KOPT-K1 (cell line): ENCODE data around the gene GRAPL.
"Not testable (repeated sequence)": the region's sequence is repeated elsewhere in the genome, so short reads cannot be mapped to it uniquely, and the experiment has no call there.

Experiments used
- H3K27ac ChIP-seq: fragments of 200-600 bp; sonication (generic); 2 replicates; pipeline ENCODE4 v1.5.1; 2016; ENCODE audit warnings: antibody characterized with exemption, mild to moderate bottlenecking, low read depth, low read length; ENCODE audit not compliant: poor library complexity, severe bottlenecking
- H3K36me3 ChIP-seq: fragments of 200-600 bp; sonication (generic); 2 replicates; pipeline ENCODE4 v1.5.1; 2017; ENCODE audit warnings: antibody characterized with exemption, mild to moderate bottlenecking, low read length, moderate library complexity; ENCODE audit not compliant: insufficient read depth
- H3K9me3 ChIP-seq: fragments of 200-600 bp; sonication (generic); 2 replicates; pipeline ENCODE4 v1.5.1; 2017; ENCODE audit warnings: antibody characterized with exemption, low read length, mild to moderate bottlenecking; ENCODE audit not compliant: insufficient read depth, poor library complexity, severe bottlenecking

The GRAPL gene

GRCh38 chr17:19129500-19129899, 2.1 kb downstream of the GRAPL start:
- not testable (repeated sequence) for H3K27ac ChIP-seq, H3K9me3 ChIP-seq, H3K36me3 ChIP-seq

GRCh38 chr17:19131108-19131507, 3.7 kb downstream of the GRAPL start:
- H3K36me3 ChIP-seq, H3K27ac ChIP-seq, H3K9me3 ChIP-seq: not testable (repeated sequence)

DNA sequence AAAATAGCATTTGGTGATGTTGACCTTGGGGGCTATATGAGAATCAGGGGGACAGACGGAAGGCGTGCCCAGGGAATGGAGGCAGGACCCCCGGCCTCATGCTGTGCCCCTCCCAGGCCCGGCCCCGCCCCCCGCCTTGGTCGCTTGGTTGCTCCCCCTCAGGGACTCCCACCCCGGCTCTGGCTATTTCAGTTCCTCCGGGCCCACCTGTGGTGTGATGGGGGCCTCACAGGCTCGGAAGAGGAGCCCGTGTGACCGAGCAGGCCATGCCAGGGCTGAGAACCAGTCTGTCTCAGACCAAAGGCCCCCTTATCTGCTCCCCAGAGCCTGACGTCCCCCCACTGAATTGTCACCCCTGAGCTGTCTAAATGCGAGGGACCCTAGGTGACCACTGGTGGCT, 4.4 kb downstream of the GRAPL start:
- not testable (repeated sequence) for H3K27ac ChIP-seq, H3K9me3 ChIP-seq, H3K36me3 ChIP-seq

GRCh38 chr17:19133793-19134192, 6.4 kb downstream of the GRAPL start:
- H3K36me3 ChIP-seq, H3K9me3 ChIP-seq: not testable (repeated sequence)
- H3K27ac ChIP-seq = peak overlapping the region; percentile 36

DNA sequence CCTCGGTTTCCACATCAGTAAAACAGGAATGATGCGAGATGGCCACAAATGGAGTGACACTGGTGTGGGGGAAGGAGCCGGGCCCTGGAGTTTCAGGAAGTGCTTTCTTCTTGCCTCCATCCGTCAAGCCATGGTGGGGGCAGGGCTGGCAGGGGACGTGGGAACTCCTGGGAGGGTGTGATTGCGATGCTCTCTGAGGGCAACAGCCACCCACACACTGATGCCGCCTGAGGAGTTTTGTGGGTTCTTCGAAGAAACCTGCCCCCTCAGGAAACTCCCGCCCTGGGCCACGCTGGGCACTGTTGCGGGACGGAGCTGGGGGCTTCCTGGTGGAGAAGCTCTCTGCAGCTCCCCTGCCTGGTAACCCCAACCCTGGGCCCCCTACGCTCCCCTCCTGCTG, 8.0 kb downstream of the GRAPL start:
- H3K27ac ChIP-seq, H3K9me3 ChIP-seq, H3K36me3 ChIP-seq: not testable (repeated sequence)

- H3K27ac ChIP-seq, H3K36me3 ChIP-seq: not testable (repeated sequence)
These were observed 8.7 kb downstream of the GRAPL start for GRCh38 chr17:19136138-19136537.

GRCh38 chr17:19136605-19137004, 9.2 kb downstream of the GRAPL start:
- not testable (repeated sequence) for H3K27ac ChIP-seq, H3K9me3 ChIP-seq, H3K36me3 ChIP-seq

More at GRCh38 chr17:19136138-19136537, 8.7 kb downstream of the GRAPL start:
- H3K9me3 ChIP-seq = not testable (repeated sequence)

DNA sequence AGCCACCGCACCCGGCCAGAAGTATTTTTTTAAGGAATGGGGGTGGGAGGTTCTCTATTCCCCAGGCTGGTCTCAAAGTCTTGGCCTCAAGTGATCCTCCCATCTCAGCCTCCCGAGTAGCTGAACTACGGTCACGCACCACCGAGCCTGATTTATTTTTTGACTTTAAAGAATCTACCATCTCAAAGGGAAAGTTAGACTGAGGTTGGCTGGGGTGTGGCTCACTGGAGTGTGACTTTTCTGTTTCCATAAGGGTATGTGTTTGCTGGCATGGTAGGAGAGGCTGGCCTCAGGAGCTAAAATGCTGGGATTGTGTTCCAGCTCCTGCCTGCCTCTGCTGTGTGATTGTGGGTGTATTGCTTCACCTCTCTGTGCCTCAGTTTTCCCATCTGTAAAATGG, 10.6 kb downstream of the GRAPL start:
- H3K9me3 ChIP-seq, H3K27ac ChIP-seq, H3K36me3 ChIP-seq: not testable (repeated sequence)

DNA sequence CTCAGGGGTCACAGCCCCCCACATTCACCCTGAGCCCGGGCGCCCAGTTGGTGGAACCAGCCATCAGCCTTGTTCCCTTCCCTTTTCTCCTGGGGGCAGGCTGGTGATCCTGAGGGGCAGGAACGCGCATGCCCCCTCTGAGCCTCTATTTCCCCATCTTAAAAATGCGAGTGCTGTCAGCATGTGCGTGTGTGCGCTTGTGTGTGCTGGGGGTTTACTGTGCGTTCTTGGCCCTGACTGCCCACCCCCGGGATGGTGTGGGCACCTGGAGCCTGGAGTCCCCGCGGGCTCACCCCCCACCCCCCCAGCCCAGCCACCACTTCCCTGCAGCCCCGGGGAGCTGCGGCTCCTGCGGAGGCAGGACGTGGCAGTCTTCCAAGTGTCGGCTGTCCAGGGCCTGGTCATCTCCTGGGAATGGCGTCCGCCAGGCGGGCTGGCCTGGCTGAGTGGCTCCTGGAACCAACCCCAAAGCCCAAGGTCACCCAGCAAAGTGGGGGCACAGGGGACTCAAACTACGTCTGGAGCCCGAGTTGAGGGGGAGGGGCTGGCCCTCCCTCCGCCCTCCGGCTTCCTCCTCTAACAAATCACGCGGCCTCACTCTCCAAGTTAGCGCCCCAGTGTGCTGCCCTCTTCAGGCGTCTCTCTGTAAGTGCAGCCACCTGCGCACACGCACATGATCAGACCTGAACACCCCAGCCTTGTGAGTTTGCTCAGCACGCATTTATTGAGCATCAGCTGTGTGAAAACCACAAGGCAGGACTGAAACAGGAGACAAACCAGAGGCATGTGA, 14.2 kb downstream of the GRAPL start:
- H3K9me3 ChIP-seq, H3K36me3 ChIP-seq, H3K27ac ChIP-seq: not testable (repeated sequence)

- not testable (repeated sequence) for H3K36me3 ChIP-seq, H3K27ac ChIP-seq, H3K9me3 ChIP-seq
These were observed 15.0 kb downstream of the GRAPL start for GRCh38 chr17:19142419-19142818.

GRCh38 chr17:19143097-19143777, 15.8 kb downstream of the GRAPL start:
- not testable (repeated sequence) for H3K27ac ChIP-seq, H3K9me3 ChIP-seq, H3K36me3 ChIP-seq

- not testable (repeated sequence) for H3K9me3 ChIP-seq, H3K27ac ChIP-seq, H3K36me3 ChIP-seq
These were observed 17.0 kb downstream of the GRAPL start for GRCh38 chr17:19144373-19144772.

- not testable (repeated sequence) for H3K36me3 ChIP-seq, H3K27ac ChIP-seq, H3K9me3 ChIP-seq
These were observed 18.1 kb downstream of the GRAPL start for GRCh38 chr17:19145471-19145870.

DNA sequence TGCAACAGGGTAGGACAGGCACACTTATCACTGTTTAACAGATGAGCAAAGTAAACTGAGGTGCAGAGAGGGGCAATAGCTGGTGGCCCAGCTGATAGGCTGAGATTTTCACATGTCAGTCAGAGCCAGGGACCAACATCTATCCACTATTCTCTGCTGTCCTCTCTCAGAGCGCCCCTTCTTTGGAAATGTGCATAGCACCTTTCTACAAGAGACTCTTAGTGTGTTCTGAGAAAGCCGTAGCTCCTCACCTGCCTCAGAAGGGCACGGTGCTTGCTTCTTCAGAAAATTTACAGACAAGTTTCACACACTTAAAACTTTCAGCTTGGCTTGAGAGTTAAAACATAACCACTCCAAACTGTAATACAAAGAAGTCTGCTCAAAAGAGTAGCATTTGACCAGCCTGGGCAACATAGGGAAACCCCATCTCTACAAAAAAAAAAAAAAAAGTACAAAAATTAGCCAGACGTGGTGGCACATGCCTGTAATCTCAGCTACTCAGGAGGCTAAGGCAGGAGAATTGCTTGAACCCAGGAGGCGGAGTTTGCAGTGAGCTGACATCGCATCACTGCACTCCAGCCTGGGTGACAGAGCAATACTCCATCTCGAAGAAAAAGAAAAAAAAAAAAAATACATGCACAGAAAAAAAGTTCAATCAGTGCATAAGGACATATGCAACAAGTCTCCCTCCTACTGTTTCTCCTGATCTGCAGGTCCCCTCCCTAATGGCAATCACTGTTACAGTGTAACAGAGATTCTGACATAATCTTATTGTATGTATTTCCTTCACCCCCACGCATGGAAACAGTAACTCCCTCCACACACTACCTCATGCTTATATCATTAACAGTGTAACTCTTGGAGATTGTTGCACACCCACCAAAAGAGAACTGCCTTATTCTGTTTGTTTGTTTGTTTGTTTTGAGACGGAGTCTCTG, 23.6 kb downstream of the GRAPL start:
- H3K27ac ChIP-seq, H3K36me3 ChIP-seq, H3K9me3 ChIP-seq: not testable (repeated sequence)

DNA sequence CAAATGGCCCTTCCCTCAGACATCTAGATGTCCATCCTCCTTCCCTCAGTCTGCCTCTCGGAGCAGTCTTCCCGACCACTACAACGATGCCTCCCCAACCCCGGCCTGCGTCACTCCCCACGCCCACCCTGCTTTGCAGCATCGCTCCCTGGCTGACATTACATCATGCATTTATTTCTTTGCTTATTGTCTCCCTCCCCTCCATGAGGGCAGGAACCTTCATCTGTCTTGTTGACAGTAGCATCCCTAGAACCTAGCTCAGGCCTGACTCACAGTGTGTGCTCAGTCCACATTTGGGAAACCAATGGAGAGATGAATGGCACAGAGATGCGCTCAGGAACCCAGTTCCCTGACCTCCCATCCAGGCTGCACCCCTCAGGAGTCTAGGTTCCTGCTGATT, 30.2 kb downstream of the GRAPL start:
- H3K27ac ChIP-seq, H3K36me3 ChIP-seq, H3K9me3 ChIP-seq: not testable (repeated sequence)
